SU-DHL-6 (cell line): ENCODE measurements around the gene P2RY8.

ENCODE experiments used
- EZH2phosphoT487 ChIP-seq: fragments of 200-600 bp; sonication (generic), shearing (Covaris generic); conservative IDR thresholded peaks from 2 replicates; pipeline ENCODE4 v1.6.1; 2018; ENCODE audit warnings: mild to moderate bottlenecking, antibody characterized with exemption, low read length, moderate library complexity, mixed read lengths
- TF ChIP-seq, protein P1 (sequence below): fragments of 200-600 bp; sonication (generic); IDR thresholded peaks from one replicate; pipeline ENCODE4 v1.5.1; 2017; ENCODE audit warnings: antibody characterized with exemption, mild to moderate bottlenecking, low read length, moderate library complexity; ENCODE audit not compliant: insufficient read depth, poor library complexity, severe bottlenecking

DNA sequence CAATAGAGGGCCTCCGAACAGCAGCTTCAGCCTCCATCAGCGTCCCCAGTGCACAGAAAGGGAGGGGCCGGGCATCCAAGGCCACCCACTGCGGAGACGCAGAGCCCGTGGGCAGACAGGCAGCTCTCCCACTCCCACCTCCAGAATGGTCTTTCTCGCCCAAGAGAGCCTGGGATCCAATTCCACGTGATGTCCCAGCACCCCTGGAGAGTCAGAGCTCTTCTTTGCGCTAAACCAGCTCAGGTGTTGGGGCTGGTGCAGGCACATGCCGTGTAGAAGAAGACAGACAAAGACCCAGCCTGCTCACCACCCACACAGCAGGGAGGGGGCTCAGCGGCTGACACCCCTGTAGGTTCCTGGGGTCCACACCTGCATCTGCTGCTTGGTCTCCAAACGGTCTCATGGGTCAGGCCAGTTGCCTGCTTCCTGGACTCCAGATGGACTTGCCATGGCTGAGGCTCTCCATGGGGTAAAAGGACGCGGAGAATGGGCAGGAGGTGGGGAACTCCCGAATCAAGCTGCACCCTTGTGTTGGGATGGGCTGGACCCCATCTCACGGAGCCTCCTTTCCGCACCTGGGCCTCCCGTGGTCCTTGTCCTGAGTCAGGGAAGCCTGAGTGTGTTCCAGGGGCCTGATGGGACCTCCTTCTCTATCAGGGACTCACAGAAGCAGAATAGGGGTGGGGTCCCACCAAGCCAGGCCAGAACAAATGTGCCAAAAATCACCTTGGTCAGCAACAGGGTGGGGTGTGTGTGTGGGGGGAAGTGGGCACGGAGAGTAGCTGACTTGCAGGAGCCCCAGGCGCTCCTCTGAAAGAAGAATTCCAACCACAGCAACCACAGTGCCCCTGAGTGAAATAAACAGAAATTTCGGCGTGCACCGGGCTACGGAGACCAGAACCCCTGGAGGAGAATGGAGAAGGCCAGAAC, 72.7 kb downstream of the P2RY8 start:
- TF ChIP-seq, protein P1, sequence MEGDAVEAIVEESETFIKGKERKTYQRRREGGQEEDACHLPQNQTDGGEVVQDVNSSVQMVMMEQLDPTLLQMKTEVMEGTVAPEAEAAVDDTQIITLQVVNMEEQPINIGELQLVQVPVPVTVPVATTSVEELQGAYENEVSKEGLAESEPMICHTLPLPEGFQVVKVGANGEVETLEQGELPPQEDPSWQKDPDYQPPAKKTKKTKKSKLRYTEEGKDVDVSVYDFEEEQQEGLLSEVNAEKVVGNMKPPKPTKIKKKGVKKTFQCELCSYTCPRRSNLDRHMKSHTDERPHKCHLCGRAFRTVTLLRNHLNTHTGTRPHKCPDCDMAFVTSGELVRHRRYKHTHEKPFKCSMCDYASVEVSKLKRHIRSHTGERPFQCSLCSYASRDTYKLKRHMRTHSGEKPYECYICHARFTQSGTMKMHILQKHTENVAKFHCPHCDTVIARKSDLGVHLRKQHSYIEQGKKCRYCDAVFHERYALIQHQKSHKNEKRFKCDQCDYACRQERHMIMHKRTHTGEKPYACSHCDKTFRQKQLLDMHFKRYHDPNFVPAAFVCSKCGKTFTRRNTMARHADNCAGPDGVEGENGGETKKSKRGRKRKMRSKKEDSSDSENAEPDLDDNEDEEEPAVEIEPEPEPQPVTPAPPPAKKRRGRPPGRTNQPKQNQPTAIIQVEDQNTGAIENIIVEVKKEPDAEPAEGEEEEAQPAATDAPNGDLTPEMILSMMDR, result no peak
- TF ChIP-seq EZH2phosphoT487, result no peak
